NCI-H446 (cell line): ENCODE data around the gene AADACL3.
"Not testable (repeated sequence)": the region's sequence is repeated elsewhere in the genome, so short reads cannot be mapped to it uniquely, and the experiment has no call there.

Experiments
- DNase-seq, 2 experiments: peaks; one replicate each; lab custom pipeline; 2025; lab: John Stamatoyannopoulos, UW

AADACL3 gene

DNA sequence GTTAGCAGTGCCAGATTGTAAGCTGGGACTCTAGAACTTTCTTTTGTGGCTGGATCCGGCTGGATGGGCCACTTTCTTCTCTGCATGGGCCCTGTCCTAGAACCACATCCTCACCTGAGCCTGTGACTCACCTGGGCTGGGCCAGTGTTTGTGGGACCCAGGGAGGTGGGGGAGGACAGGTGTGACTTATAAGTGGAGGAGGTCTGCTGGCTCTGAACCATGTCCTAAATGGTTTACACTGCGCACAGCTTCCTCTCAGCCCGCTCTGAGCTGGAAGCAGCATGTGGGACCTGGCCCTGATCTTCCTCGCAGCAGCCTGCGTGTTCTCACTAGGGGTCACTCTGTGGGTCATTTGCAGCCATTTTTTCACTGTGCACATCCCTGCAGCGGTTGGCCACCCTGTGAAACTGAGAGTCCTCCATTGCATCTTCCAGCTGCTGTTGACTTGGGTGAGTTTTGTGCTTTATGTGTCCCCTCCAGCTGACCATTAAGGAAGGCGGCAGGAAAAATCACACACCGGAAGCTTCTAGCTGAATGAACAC, at the start of gene AADACL3:
Gene AADACL3 (plus strand): TSS at position 215 of the 542 bp plus-strand sequence. CDS start 67 bp downstream, at position 282.
- DNase-seq: no peak

- DNase-seq: no peak
Measured at GRCh38 chr1:12666141-12666735, 49.7 kb upstream of the AADACL3 start.

GRCh38 chr1:12669529-12670068, 46.3 kb upstream of the AADACL3 start:
- DNase-seq: no peak

DNA sequence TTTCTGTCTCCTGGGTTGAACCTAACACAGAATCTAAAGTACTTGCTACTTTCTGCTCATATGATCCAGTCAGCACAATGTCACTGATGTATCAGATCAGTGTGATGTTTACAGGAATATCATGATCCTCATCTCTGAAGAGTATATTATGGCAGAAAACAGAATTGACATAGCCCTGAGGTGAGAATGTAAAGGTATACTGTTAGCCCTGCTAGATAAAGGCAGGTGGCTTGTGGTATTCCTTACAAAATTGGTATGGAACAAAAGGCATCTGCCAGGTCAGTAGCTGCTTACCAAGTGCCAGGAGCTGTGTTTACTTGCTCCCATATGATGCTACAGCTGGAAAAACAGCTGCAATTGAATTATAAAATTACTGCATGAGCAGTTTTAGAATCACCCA, 41.6 kb upstream of the AADACL3 start:
- DNase-seq: no peak

DNA sequence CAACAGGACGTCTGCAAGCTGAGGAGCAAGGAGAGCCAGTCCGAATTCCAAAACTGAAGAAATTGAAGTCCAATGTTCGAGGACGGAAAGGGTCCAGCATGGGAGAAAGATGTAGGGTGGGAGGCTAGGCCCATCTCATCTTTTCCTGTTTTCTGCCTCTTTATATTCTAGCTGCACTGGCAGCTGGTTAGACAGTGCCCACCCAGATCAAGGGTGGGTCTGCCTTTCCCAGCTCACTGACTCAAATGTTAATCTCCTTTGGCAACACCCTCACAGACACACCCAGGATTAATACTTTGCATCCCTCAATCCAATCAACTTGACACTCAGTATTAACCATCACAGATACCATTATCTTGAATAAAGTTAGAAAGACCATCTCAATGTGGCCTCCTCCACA, 39.8 kb upstream of the AADACL3 start:
- not testable (repeated sequence) for DNase-seq

- no peak for DNase-seq
Measured at GRCh38 chr1:12677565-12677964, 38.3 kb upstream of the AADACL3 start.

DNA sequence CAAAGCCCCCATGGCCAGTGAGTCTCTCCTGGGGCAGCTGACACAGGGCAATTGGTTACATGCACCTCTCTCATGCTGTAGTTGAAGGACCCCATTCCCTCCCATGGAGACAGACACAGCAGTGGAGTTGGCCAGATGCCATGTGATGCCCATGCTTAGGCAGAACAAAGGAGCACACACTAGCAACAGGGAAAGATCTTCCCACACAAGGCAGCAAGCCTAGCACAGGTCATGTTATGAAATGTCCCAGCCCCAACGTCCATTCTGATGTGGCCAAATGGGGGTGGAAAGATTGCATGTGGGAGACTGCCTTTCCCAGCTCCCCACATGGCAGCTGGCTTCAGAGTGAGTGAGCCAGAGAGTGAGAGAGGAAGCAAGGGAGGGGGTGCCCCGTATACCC, 37.6 kb upstream of the AADACL3 start:
- DNase-seq: no peak

DNA sequence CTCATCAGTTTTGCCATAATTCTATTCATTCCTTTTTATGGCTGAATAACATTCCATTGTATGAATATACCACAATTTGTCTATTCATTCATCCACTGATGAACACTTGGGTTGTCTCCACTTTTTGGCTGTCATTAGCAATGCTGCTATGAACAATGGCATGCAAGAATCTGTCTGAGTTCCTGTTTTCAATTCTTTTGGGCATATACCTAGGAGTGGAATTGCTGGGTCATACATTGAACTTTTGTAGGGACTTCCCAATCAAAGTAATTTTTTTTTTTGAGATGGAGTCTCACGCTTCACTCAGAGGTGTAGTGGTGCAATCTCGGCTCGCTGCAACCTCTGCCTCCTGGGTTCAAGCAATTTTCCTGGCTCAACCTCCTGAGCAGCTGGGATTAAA, 37.1 kb upstream of the AADACL3 start:
- DNase-seq: no peak

- DNase-seq: no peak
Measured at GRCh38 chr1:12690156-12690555, 25.8 kb upstream of the AADACL3 start.

DNA sequence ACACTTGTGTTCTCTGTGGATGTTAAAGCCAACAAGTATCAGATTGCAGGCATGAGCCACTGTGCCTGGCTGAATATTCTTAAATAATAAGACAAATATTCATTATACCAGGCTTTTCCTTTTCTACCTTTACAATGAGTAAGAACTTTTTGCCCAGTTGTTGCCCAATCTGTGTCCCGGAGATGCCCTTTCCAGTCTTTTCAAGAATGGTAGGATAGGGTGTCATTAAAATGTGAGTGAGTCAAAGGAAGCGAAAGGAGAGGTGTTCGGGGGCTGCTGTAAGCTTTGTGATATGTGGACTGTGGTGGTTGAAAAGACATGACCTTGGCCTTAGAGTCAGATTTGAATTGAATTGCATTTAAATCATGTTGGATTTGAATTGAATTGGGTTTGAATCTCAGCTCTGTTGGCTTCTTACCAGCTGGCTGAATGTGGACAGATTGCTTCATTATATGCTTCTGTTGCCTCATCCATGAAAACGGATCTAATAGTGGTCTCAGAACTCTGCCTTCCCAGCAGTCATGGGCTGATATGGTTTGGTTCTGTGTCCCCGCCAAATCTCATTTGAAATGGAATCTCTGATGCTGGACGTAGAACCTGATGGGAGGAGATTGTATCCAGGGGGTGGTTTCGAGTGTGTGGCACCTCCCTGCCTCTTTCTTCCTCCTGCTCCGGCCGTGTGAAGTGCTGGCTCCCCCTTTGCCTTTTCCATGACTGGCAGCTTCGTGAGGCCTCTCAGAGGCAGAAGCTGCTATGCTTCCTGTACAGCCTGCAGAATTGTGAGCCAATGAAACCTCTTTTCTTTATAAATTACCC, 22.7 kb upstream of the AADACL3 start:
- DNase-seq: no peak

GRCh38 chr1:12696658-12697057, 19.3 kb upstream of the AADACL3 start:
- DNase-seq: no peak

GRCh38 chr1:12697397-12697796, 18.5 kb upstream of the AADACL3 start:
- no peak for DNase-seq

- no peak for DNase-seq
Measured at GRCh38 chr1:12703821-12704451, 12.0 kb upstream of the AADACL3 start.

DNA sequence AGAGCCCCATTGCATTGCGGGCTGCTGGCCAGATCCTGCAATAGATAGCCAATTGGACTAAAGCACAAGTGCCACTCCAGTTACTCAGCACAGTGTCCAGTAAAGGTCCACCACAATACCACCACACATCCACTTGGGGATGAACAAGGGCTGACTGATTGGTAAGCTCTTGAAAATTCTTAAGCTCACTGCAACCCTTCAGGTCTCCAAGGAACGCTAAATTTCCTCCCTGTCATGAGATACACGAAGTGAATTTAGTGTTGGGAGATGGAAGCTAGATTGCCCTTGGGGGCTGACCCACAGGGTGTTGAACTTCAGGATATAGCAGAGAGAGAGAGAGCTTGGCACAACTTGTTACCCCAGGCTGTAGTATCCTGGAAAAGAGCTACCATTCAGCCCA, 9.8 kb upstream of the AADACL3 start:
- DNase-seq: no peak

DNA sequence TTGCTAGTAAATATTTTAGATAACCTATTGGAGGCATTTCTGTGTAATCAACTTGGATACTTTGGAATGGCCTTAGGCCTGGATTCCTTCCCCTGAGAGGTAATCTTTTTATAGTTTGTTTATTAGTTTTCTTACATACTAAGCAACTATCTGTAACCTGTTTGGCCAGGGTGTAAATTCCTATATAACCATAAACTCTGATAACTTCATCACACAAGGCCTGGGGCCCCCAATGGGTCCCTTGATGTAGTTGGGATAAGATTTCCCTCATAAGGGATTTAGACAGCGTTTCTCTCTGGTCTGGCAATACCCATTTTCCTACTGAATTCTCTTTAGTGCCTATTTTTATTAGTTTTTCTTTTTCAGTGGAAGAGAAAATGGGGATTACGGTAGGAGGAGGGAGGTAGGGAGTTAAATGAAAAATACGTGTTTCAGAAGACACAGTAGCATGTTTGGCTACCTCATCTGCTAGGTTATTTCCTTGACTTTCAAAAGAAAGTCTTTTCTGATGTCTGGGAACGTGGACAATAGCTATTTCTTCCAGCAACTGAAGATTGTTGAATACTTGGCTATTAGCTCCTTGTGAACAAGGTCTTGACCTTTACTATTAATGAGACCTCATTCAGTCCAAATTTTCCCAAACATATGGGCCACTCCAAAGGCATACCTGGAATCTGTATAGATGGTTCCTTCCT, 7.4 kb upstream of the AADACL3 start:
- DNase-seq: no peak

DNA sequence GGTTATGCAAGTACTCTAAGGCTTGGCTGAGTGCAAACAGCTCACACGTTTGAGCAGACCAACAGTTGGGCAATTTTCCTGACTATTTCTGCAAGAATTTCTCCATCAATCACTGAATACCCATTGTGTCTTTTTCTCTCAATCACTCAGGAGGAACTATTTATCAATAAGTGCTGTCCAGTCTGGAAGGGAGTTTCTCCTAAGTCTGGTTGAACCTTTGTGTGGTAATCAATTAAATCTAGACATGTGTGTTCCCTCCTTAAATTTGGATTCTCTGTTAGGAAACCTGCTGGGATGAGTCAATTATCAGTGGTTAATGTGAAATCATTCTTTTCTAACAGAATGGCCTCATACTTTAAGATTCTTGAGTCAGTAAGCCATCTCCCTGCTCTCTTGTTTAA, 6.8 kb upstream of the AADACL3 start:
- no peak for DNase-seq

DNA sequence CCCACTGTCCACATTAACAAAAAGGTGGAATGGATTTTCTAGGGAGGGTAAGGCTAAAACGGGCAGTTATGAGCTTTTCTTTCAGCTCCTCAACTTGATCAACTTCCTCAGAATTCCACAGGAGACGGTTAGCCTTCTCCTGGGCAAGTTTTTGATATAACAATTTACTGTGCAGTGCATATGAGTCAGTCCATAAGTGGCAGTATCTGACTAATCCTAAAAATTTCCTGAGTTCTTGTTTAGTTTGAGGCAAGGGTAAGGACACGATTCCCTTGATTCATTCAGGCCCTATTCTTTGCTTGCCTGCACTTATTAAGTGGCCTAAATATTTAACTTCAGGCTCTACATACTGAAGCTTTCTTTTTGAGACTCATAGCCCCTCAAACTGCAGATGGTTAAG, 6.2 kb upstream of the AADACL3 start:
- DNase-seq: no peak

- no peak for DNase-seq
Measured at GRCh38 chr1:12711536-12711935, 4.4 kb upstream of the AADACL3 start.

DNA sequence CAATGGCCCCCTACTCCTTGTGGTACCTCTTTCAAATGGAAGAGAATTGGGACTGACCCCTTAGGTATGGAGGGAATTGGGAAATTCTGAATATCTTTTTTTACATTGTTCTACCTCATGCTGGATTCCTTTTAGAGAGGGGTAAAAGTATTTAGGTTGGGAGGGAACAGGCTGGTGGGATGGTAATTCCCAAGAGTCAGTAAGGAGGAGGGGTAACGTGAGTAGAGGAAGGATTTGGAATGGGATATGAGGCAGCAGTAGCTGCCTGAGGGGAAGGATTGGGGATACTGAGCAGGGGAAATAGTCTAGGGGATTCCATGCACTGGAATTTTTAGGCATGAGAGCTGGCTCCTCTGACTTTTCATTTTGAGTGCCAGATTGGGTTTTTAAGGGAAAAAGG, 3.8 kb upstream of the AADACL3 start:
- no peak for DNase-seq

DNA sequence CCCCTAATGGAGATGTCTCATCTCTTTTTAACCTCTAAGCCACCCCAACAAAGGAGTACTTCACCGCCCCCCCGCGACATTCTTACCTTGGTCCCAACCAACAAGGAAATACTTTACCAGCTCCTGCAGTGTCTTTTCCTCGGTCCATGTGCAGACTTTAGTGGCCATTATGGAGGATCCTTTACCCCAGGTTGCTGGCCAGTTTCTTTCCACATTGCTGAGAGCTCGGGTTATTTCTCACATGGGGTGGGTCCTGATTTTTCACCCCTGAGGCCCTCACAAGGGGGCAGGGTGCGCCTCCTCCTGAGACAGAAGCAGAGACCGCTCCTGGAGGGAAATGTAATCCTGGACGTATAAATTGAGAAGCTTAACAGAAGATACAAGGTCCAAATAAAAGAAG, 3.0 kb upstream of the AADACL3 start:
- no peak for DNase-seq

DNA sequence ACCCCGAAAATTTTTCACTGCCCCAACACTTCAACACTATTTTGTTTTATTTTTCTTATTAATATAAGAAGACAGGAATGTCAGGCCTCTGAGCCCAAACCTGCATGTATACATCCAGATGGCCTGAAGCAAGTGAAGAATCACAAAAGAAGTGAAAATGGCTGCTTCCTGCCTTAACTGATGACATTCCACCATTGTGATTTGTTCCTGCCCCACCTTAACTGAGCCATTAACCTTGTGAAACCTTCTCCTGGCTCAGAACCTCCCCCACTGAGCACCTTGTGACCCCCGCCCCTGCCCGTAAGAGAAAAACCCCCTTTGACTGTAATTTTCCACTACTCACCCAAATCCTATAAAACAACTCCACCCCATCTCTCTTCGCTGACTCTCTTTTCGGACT, 2.3 kb upstream of the AADACL3 start:
- DNase-seq: not testable (repeated sequence)
